ENCODE data around the gene NKD1.

The NKD1 gene

DNA sequence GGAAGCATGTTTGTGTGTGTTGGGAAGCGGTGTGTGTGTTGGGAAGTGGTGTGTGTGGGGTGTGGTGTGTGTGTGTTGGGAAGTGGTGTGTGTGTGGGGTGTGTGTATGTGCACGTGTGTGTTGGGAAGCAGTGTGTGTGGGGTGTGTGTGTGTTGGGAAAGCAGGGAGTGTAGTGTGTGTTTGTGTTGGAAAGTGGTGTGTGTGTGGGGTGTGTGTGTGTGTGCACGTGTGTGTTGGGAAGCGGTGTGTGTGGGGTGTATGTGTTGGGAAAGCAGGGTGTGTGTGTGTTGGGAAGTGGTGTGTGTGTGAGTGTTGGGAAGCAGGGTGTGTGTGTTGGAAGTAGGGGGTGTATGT is 144.4 kb downstream of the NKD1 start:
- H3K36me3 ChIP-seq (replicated peaks in 1 of 2; ENCODE audit: control insufficient read depth in 2 of 2, insufficient read depth in 2 of 2, low read length in 2 of 2): no peaks in the 10 kb centered on the region
- no peak overlapping the region for H2BK120ac ChIP-seq (ENCODE audit: low read depth, low read length)
- peaks cover 0 to 11% of the 10 kb centered on the region in 2 donors for H3K4me1 ChIP-seq (ENCODE audit: control insufficient read depth in 2 of 2, insufficient read depth in 1 of 2, low read depth in 1 of 2, low read length in 2 of 2)
- peak overlapping the region; percentile 83 for H4K8ac ChIP-seq (ENCODE audit: low read depth, low read length)
- no peak overlapping the region for H2BK5ac ChIP-seq (ENCODE audit: low read length)
- peak overlapping the region; percentile 36 for H2AK5ac ChIP-seq (ENCODE audit: low read depth, low read length)
- H3K18ac ChIP-seq (ENCODE audit: low read length): peak overlapping the region; percentile 50
- peak overlapping the region; percentile 15 for H2BK15ac ChIP-seq (ENCODE audit: low read length)
- H3K4ac ChIP-seq (ENCODE audit: low read length): no peak overlapping the region
- no peak overlapping the region for H3K4me2 ChIP-seq (ENCODE audit: insufficient read depth, low read length, poor library complexity, severe bottlenecking)
- no peaks in the 10 kb centered on the region for H3K79me1 ChIP-seq (ENCODE audit: low read depth, low read length)
- H3K27me3 ChIP-seq (ENCODE audit: control insufficient read depth in 3 of 3, insufficient read depth in 3 of 3, low read depth in 1 of 3, low read length in 3 of 3): peaks cover 2 to 74% (median 21%) of the 10 kb centered on the region in 3 experiments
- H2AFZ ChIP-seq (ENCODE audit: low read length): no peak overlapping the region
- peaks cover 0 to 1% of the 10 kb centered on the region in 2 donors for H3K9me3 ChIP-seq (replicated peaks in 1 of 2; ENCODE audit: control insufficient read depth in 2 of 2, insufficient read depth in 1 of 2, low read depth in 1 of 2, low read length in 2 of 2)
- H3K14ac ChIP-seq (ENCODE audit: low read length): peak overlapping the region; percentile 25
- peak overlapping the region in 1 of 2 donors; percentile 72 for H3K4me3 ChIP-seq (ENCODE audit: low read length in 2 of 2)
- DNase-seq (ENCODE audit: low spot score): no peak
- 100% methylated on average over 2 to 4 of the region's 4 CpGs for WGBS, 2 donors (ENCODE audit: extremely low coverage in 2 of 2, insufficient read length in 2 of 2, insufficient replicate concordance in 1 of 2)
- peak overlapping the region; percentile 32 for H3K9ac ChIP-seq (ENCODE audit: low read depth, low read length, poor library complexity)
- peak overlapping the region; percentile 34 for H4K91ac ChIP-seq (ENCODE audit: low read depth, low read length, poor library complexity)
- peak overlapping the region; percentile 87 for H3K23ac ChIP-seq (ENCODE audit: low read depth, low read length, poor library complexity)
- peak overlapping the region; percentile 63 for H2BK12ac ChIP-seq (ENCODE audit: low read length)
- H3K27ac ChIP-seq (replicated peaks; ENCODE audit: low read length): no peak overlapping the region

- Histone ChIP-seq H3K4ac (ENCODE audit: low read length) (no peak within 1 kb of the TSS), H2AK5ac (ENCODE audit: low read depth, low read length) (peak within 1 kb of the TSS; percentile 36), H3K27ac (replicated peaks; ENCODE audit: low read length) (no peak within 1 kb of the TSS), H3K18ac (ENCODE audit: low read length) (peak within 1 kb of the TSS; percentile 71), H3K9ac (ENCODE audit: low read depth, low read length, poor library complexity) (peak within 1 kb of the TSS; percentile 38), H2BK120ac (ENCODE audit: low read depth, low read length) (no peak within 1 kb of the TSS), H3K9me3 (replicated peaks in 1 of 2; ENCODE audit: control insufficient read depth in 2 of 2, insufficient read depth in 1 of 2, low read depth in 1 of 2, low read length in 2 of 2) (peaks cover 0 to 1% of the 10 kb centered on the region in 2 donors), H2BK12ac (ENCODE audit: low read length) (peak within 1 kb of the TSS; percentile 63), H3K4me2 (ENCODE audit: insufficient read depth, low read length, poor library complexity, severe bottlenecking) (peak within 1 kb of the TSS; percentile 73), H3K23ac (ENCODE audit: low read depth, low read length, poor library complexity) (peak within 1 kb of the TSS; percentile 87), H4K8ac (ENCODE audit: low read depth, low read length) (peak within 1 kb of the TSS; percentile 83), H3K27me3 (ENCODE audit: control insufficient read depth in 3 of 3, insufficient read depth in 3 of 3, low read depth in 1 of 3, low read length in 3 of 3) (peaks cover 2 to 70% (median 21%) of the 10 kb centered on the region in 3 experiments), H3K36me3 (replicated peaks in 1 of 2; ENCODE audit: control insufficient read depth in 2 of 2, insufficient read depth in 2 of 2, low read length in 2 of 2) (no peaks in the 10 kb centered on the region), H4K91ac (ENCODE audit: low read depth, low read length, poor library complexity) (peak within 1 kb of the TSS; percentile 34), H2AFZ (ENCODE audit: low read length) (peak within 1 kb of the TSS; percentile 73), H3K79me1 (ENCODE audit: low read depth, low read length) (no peaks in the 10 kb centered on the region), H2BK15ac (ENCODE audit: low read length) (peak within 1 kb of the TSS; percentile 15), H2BK5ac (ENCODE audit: low read length) (no peak within 1 kb of the TSS), H3K4me1 (ENCODE audit: control insufficient read depth in 2 of 2, insufficient read depth in 1 of 2, low read depth in 1 of 2, low read length in 2 of 2) (peaks cover 0 to 11% of the 10 kb centered on the region in 2 donors), H3K4me3 (ENCODE audit: low read length in 2 of 2) (peak within 1 kb of the TSS in 1 of 2 donors; percentile 72), H3K14ac (ENCODE audit: low read length) (peak within 1 kb of the TSS; percentile 25)
- 100% methylated on average over 4 of the region's 56 CpGs; no CpG with 5 or more reads in 1 of the 2 donors for WGBS, 2 donors (ENCODE audit: extremely low coverage in 2 of 2, insufficient read length in 2 of 2, insufficient replicate concordance in 1 of 2)
- peak; percentile 11 for DNase-seq (ENCODE audit: low spot score)
Observed at GRCh38 chr16:50692999-50693781, 145.0 kb downstream of the NKD1 start, which contains the start of gene NOD2. Gene NOD2 (plus strand): TSS chr16:50693606. CDS start chr16:50699496, 5,890 bp downstream.

- Histone ChIP-seq H3K4me3 (ENCODE audit: low read length in 2 of 2) (no peak overlapping the region), H3K4ac (ENCODE audit: low read length) (no peak overlapping the region), H2BK12ac (ENCODE audit: low read length) (no peak overlapping the region), H3K4me2 (ENCODE audit: insufficient read depth, low read length, poor library complexity, severe bottlenecking) (no peak overlapping the region), H3K23ac (ENCODE audit: low read depth, low read length, poor library complexity) (no peak overlapping the region), H3K9me3 (replicated peaks in 1 of 2; ENCODE audit: control insufficient read depth in 2 of 2, insufficient read depth in 1 of 2, low read depth in 1 of 2, low read length in 2 of 2) (peaks cover 0 to 1% of the 10 kb centered on the region in 2 donors), H2BK120ac (ENCODE audit: low read depth, low read length) (no peak overlapping the region), H3K27ac (replicated peaks; ENCODE audit: low read length) (no peak overlapping the region), H3K36me3 (replicated peaks in 1 of 2; ENCODE audit: control insufficient read depth in 2 of 2, insufficient read depth in 2 of 2, low read length in 2 of 2) (no peaks in the 10 kb centered on the region), H3K79me1 (ENCODE audit: low read depth, low read length) (no peaks in the 10 kb centered on the region), H3K18ac (ENCODE audit: low read length) (no peak overlapping the region), H2BK5ac (ENCODE audit: low read length) (no peak overlapping the region), H3K14ac (ENCODE audit: low read length) (no peak overlapping the region), H2AFZ (ENCODE audit: low read length) (no peak overlapping the region), H3K9ac (ENCODE audit: low read depth, low read length, poor library complexity) (no peak overlapping the region), H2BK15ac (ENCODE audit: low read length) (no peak overlapping the region), H3K27me3 (ENCODE audit: control insufficient read depth in 3 of 3, insufficient read depth in 3 of 3, low read depth in 1 of 3, low read length in 3 of 3) (peaks cover 2 to 64% (median 21%) of the 10 kb centered on the region in 3 experiments), H2AK5ac (ENCODE audit: low read depth, low read length) (no peak overlapping the region), H3K4me1 (ENCODE audit: control insufficient read depth in 2 of 2, insufficient read depth in 1 of 2, low read depth in 1 of 2, low read length in 2 of 2) (peaks cover 0 to 11% of the 10 kb centered on the region in 2 donors), H4K8ac (ENCODE audit: low read depth, low read length) (no peak overlapping the region), H4K91ac (ENCODE audit: low read depth, low read length, poor library complexity) (no peak overlapping the region)
- DNase-seq (ENCODE audit: low spot score): no peak
- no CpG with 5 or more reads among the region's 2 CpGs for WGBS, 2 donors (ENCODE audit: extremely low coverage in 2 of 2, insufficient read length in 2 of 2, insufficient replicate concordance in 1 of 2)
Observed at GRCh38 chr16:50694206-50694605, 146.0 kb downstream of the NKD1 start.

All from neuronal stem cell (in vitro differentiated cells).